IMR-90 (cell line): ENCODE results near the gene CENPX. TPM values are rescaled to one million over a fixed set of nuclear protein-coding genes. Genes with fewer than 3 reads are reported as not detected.

ENCODE experiments used
- ATAC-seq: fragments of 200-7000 bp; cut with Tn5 transposase; 2 replicates; pipeline ENCODE4 v1.9.1; 2020; ENCODE audit warnings: low read depth, mild to moderate bottlenecking, moderate library complexity
- BruUV-seq: library from RNA; stranded (reverse); fragments of 400-500 nt; replicated peaks from 2 replicates; lab custom pipeline; 2021; lab: Mats Ljungman, UMichigan
- CTCF ChIA-PET: fragments of 300-600 bp; formaldehyde crosslinking; extraction: SDS; loops from one replicate; lab custom pipeline; 2021; ENCODE audit warnings: antibody characterized with exemption; lab: Yijun Ruan, JAX
- POLR2A ChIA-PET: fragments of 300-600 bp; sonication (Branson Sonifier 250); formaldehyde crosslinking; loops from one replicate; lab custom pipeline; 2022; ENCODE audit warnings: antibody characterized with exemption; ENCODE audit not compliant: unreplicated experiment; lab: Charles Lee
- DNase-seq: peaks from one replicate; pipeline ENCODE4 v3.0.0; 2013
- H2AFZ ChIP-seq: replicated peaks from 2 replicates; pipeline ENCODE3; 2013; ENCODE audit warnings: low read length, mild to moderate bottlenecking; ENCODE audit not compliant: poor library complexity
- H2AK5ac ChIP-seq: 2 replicates; pipeline ENCODE4 v1.6.1; 2013; ENCODE audit warnings: low read depth, low read length, inconsistent platforms
- H2AK9ac ChIP-seq: replicated peaks from 2 replicates; pipeline ENCODE3; 2013; ENCODE audit warnings: mild to moderate bottlenecking, low read depth, low read length, moderate library complexity; ENCODE audit not compliant: poor library complexity
- H2BK120ac ChIP-seq: 2 replicates; pipeline ENCODE4 v1.6.1; 2013; ENCODE audit warnings: low read depth, low read length, inconsistent platforms
- H2BK15ac ChIP-seq: 3 replicates; pipeline ENCODE4 v1.6.1; 2013; ENCODE audit warnings: low read depth, low read length, inconsistent platforms
- H2BK20ac ChIP-seq: 2 replicates; pipeline ENCODE4 v1.6.1; 2013; ENCODE audit warnings: low read depth, mild to moderate bottlenecking, inconsistent platforms, low read length, moderate library complexity
- H2BK5ac ChIP-seq: 2 replicates; pipeline ENCODE4 v1.6.1; 2013; ENCODE audit warnings: mild to moderate bottlenecking, low read depth, low read length, inconsistent platforms; ENCODE audit not compliant: poor library complexity, severe bottlenecking
- H3K14ac ChIP-seq: replicated peaks from 2 replicates; pipeline ENCODE4 v1.6.1; 2013; ENCODE audit warnings: low read depth, low read length, inconsistent platforms
- H3K18ac ChIP-seq: 2 replicates; pipeline ENCODE4 v1.6.1; 2013; ENCODE audit warnings: low read depth, low read length, control low read depth
- H3K23ac ChIP-seq: 2 replicates; pipeline ENCODE4 v1.6.1; 2013; ENCODE audit warnings: low read depth, low read length, inconsistent platforms
- H3K27ac ChIP-seq: 2 replicates; pipeline ENCODE4 v1.5.1; 2013; ENCODE audit warnings: mild to moderate bottlenecking, control low read depth, low read length; ENCODE audit not compliant: insufficient read depth
- H3K27me3 ChIP-seq: 2 replicates; pipeline ENCODE4 v1.6.1; 2013; ENCODE audit warnings: low read length; ENCODE audit not compliant: control insufficient read depth, insufficient read depth
- H3K36me3 ChIP-seq: 2 replicates; pipeline ENCODE4 v1.6.1; 2013; ENCODE audit warnings: low read length, mixed read lengths; ENCODE audit not compliant: control insufficient read depth, insufficient read depth
- H3K4ac ChIP-seq: 2 replicates; pipeline ENCODE4 v1.6.1; 2013; ENCODE audit warnings: low read depth, low read length, inconsistent platforms
- H3K4me1 ChIP-seq: 2 replicates; pipeline ENCODE4 v1.6.1; 2013; ENCODE audit warnings: low read length, mixed read lengths; ENCODE audit not compliant: control insufficient read depth, insufficient read depth
- H3K4me2 ChIP-seq: 2 replicates; pipeline ENCODE4 v1.6.1; 2013; ENCODE audit warnings: low read depth, mild to moderate bottlenecking, control low read depth, low read length, moderate library complexity
- H3K4me3 ChIP-seq: 2 replicates; pipeline ENCODE4 v1.5.1; 2013; ENCODE audit warnings: low read depth, mild to moderate bottlenecking, control low read depth, low read length, moderate library complexity; ENCODE audit not compliant: insufficient read depth
- H3K56ac ChIP-seq: 2 replicates; pipeline ENCODE4 v1.6.1; 2013; ENCODE audit warnings: low read length, inconsistent platforms; ENCODE audit not compliant: insufficient read depth; ENCODE audit errors: extremely low read depth
- H3K79me1 ChIP-seq, 2 experiments: 2 replicates each; pipeline ENCODE4 v1.6.1; 2013; ENCODE audit warnings: low read length in 2 of 2, inconsistent platforms in 1 of 2, low read depth in 1 of 2
- H3K9ac ChIP-seq: 2 replicates; pipeline ENCODE4 v1.6.1; 2013; ENCODE audit warnings: low read depth, low read length, control low read depth
- H3K9me1 ChIP-seq: 2 replicates; pipeline ENCODE4 v1.6.1; 2013; ENCODE audit warnings: low read length, inconsistent platforms; ENCODE audit not compliant: insufficient read depth
- H3K9me3 ChIP-seq: 2 replicates; pipeline ENCODE4 v1.6.1; 2013; ENCODE audit warnings: low read length; ENCODE audit not compliant: control insufficient read depth, insufficient read depth
- H4K20me1 ChIP-seq: 2 replicates; pipeline ENCODE4 v1.6.1; 2013; ENCODE audit warnings: low read length, inconsistent platforms; ENCODE audit not compliant: insufficient read depth
- H4K5ac ChIP-seq: 2 replicates; pipeline ENCODE4 v1.6.1; 2013; ENCODE audit warnings: mild to moderate bottlenecking, low read depth, low read length, control low read depth
- H4K8ac ChIP-seq, 2 experiments: 2 replicates each; pipeline ENCODE4 v1.6.1; 2013; ENCODE audit warnings: low read depth in 2 of 2, low read length in 2 of 2, control low read depth in 1 of 2, inconsistent platforms in 1 of 2
- H4K91ac ChIP-seq: 2 replicates; pipeline ENCODE4 v1.6.1; 2013; ENCODE audit warnings: low read depth, low read length, inconsistent platforms; ENCODE audit not compliant: insufficient read depth
- BHLHE40 ChIP-seq: fragments of 150-350 bp; IDR thresholded peaks from 2 replicates; pipeline ENCODE4 v1.6.1; 2016; ENCODE audit warnings: mild to moderate bottlenecking, low read depth, low read length
- CEBPB ChIP-seq: IDR thresholded peaks from 2 replicates; pipeline ENCODE4 v1.6.1; 2012; ENCODE audit warnings: low read depth, low read length, improper control_type of control experiment
- CHD1 ChIP-seq: IDR thresholded peaks from 2 replicates; pipeline ENCODE4 v1.6.1; 2012; ENCODE audit warnings: low read depth, low read length, improper control_type of control experiment
- FOS ChIP-seq: fragments of 150-350 bp; IDR thresholded peaks from 2 replicates; pipeline ENCODE4 v1.6.1; 2016; ENCODE audit warnings: low read depth, low read length
- MAFK ChIP-seq: IDR thresholded peaks from 2 replicates; pipeline ENCODE4 v1.6.1; 2012; ENCODE audit warnings: low read depth, low read length, improper control_type of control experiment
- MAZ ChIP-seq: IDR thresholded peaks from 2 replicates; pipeline ENCODE4 v1.6.1; 2012; ENCODE audit warnings: low read depth, mild to moderate bottlenecking, low read length, improper control_type of control experiment, moderate library complexity, borderline replicate concordance
- MXI1 ChIP-seq: IDR thresholded peaks from 2 replicates; pipeline ENCODE4 v1.6.1; 2012; ENCODE audit warnings: low read depth, mild to moderate bottlenecking, low read length, moderate library complexity, borderline replicate concordance
- NFE2L2 ChIP-seq: fragments of 150-350 bp; IDR thresholded peaks from 2 replicates; pipeline ENCODE4 v1.6.1; 2016; ENCODE audit warnings: low read depth, mild to moderate bottlenecking, low read length
- POLR2A ChIP-seq: IDR thresholded peaks from 2 replicates; pipeline ENCODE4 v1.6.1; 2012; ENCODE audit warnings: mild to moderate bottlenecking, low read depth, low read length
- RAD21 ChIP-seq: IDR thresholded peaks from 2 replicates; pipeline ENCODE4 v1.6.1; 2012; ENCODE audit warnings: low read length, improper control_type of control experiment
- RCOR1 ChIP-seq: IDR thresholded peaks from 2 replicates; pipeline ENCODE4 v1.6.1; 2012; ENCODE audit warnings: mild to moderate bottlenecking, low read length, improper control_type of control experiment; ENCODE audit not compliant: insufficient replicate concordance
- RFX5 ChIP-seq: IDR thresholded peaks from 2 replicates; pipeline ENCODE4 v1.8.0; 2012; ENCODE audit warnings: low read depth, mild to moderate bottlenecking, low read length, moderate library complexity
- SMC3 ChIP-seq: fragments of 150-350 bp; IDR thresholded peaks from 2 replicates; pipeline ENCODE4 v1.6.1; 2016; ENCODE audit warnings: low read depth, mild to moderate bottlenecking, antibody characterized with exemption, low read length, moderate library complexity
- WGBS, 2 experiments: methylation state at CpG; one replicate each; pipeline versions ENCODE4 v1.1.5 to v1.1.7; 2013; ENCODE audit warnings: missing lambda C conversion rate in 2 of 2; ENCODE audit not compliant: insufficient read length in 1 of 2; ENCODE audit errors: extremely low coverage in 2 of 2; 5-methylcytosine and 5-hydroxymethylcytosine counted together
- dilution Hi-C: fragments of 300-500 bp; cut with HindIII; formaldehyde crosslinking; loops from one replicate; pipeline ENCODE4 v1.14.3; 2018; ENCODE audit warnings: low sequenced_read_pairs; ENCODE audit not compliant: unreplicated experiment
- in situ Hi-C: fragments of 300-500 bp; cut with MboI; formaldehyde crosslinking; loops from 3 replicates; pipeline ENCODE4 v1.14.3; 2019; ENCODE audit warnings: low sequenced_read_pairs, inconsistent platforms, mixed read lengths
- intact Hi-C: fragments of 100-400 bp; cut with micrococcal nuclease; formaldehyde crosslinking; loops from 2 replicates; pipeline ENCODE4 v1.10.0; 2022
- polyA plus RNA-seq, 3 experiments: library from polyadenylated mRNA; depleted of rRNA; stranded (reverse); fragments of >200 nt; gene quantifications; 2 replicates each; pipeline ENCODE4 v1.2.3, GENCODE V29; 2012; ENCODE audit warnings: low replicate concordance in 1 of 3
- total RNA-seq: library from RNA; depleted of rRNA; stranded (reverse); fragments of >200 nt; gene quantifications from 2 replicates; pipeline ENCODE4 v1.2.3, GENCODE V29; 2012
- TF ChIP-seq, protein P1 (sequence below): conservative IDR thresholded peaks from 2 replicates; pipeline ENCODE4 v1.5.1; 2012; ENCODE audit warnings: mild to moderate bottlenecking, low read depth, low read length, improper control_type of control experiment
- TF ChIP-seq, protein P2 (sequence below): fragments of 150-350 bp; IDR thresholded peaks from 2 replicates; pipeline ENCODE4 v1.6.1; 2017; ENCODE audit warnings: mild to moderate bottlenecking, antibody characterized with exemption, low read length, low read depth
- TF ChIP-seq, protein P3 (sequence below): fragments of 150-350 bp; IDR thresholded peaks from 2 replicates; pipeline ENCODE4 v1.6.1; 2016; ENCODE audit warnings: low read depth, mild to moderate bottlenecking, low read length, moderate library complexity, borderline replicate concordance

Gene CENPX
- total and polyA plus RNA-seq, 2 of the 4 experiments (the other 2 are of a cell fraction): 44.8 to 86.8 TPM

- Histone ChIP-seq H3K4me3 (no peak overlapping the region), H3K9me3 (no peaks in the 10 kb centered on the region), H4K5ac (no peak overlapping the region), H2AK5ac (no peak overlapping the region), H3K79me1 (peaks cover 5 to 30% of the 10 kb centered on the region in 2 experiments; a peak in 2 of 4 replicates), H4K20me1 (peaks cover 3% of the 10 kb centered on the region), H2AFZ (no peak overlapping the region), H3K9ac (no peak overlapping the region), H3K56ac (no peak overlapping the region), H2BK5ac (no peak overlapping the region), H3K18ac (no peak overlapping the region), H4K8ac (no peak overlapping the region), H4K91ac (no peak overlapping the region), H2AK9ac (no peak overlapping the region), H3K27ac (no peak overlapping the region), H3K4ac (no peak overlapping the region), H2BK120ac (no peak overlapping the region), H2BK15ac (no peak overlapping the region), H3K9me1 (no peaks in the 10 kb centered on the region), H3K14ac (no peak overlapping the region), H3K4me2 (no peak overlapping the region), H3K36me3 (peaks cover 70% of the 10 kb centered on the region), H3K4me1 (peaks cover 6% of the 10 kb centered on the region), H3K23ac (no peak overlapping the region), H3K27me3 (no peaks in the 10 kb centered on the region), H2BK20ac (no peak overlapping the region)
- no TSS peak for BruUV-seq
- DNase-seq: no peak
- POLR2A ChIA-PET: no interaction called here
- in situ Hi-C loops: no loop called here
- WGBS, 2 experiments: 91% methylated on average over 8 of the region's 14 CpGs; no CpG with 5 or more reads in 1 of the 2 experiments
- CTCF ChIA-PET: no interaction called here
- TF ChIP-seq NFE2L2 (no peak), RAD21 (no peak), CHD1 (no peak), RCOR1 (no peak), CEBPB (no peak), SMC3 (no peak), POLR2A (no peak), MAFK (no peak), BHLHE40 (no peak), MXI1 (no peak), RFX5 (no peak), MAZ (no peak), FOS (no peak)
- TF ChIP-seq, protein P1, sequence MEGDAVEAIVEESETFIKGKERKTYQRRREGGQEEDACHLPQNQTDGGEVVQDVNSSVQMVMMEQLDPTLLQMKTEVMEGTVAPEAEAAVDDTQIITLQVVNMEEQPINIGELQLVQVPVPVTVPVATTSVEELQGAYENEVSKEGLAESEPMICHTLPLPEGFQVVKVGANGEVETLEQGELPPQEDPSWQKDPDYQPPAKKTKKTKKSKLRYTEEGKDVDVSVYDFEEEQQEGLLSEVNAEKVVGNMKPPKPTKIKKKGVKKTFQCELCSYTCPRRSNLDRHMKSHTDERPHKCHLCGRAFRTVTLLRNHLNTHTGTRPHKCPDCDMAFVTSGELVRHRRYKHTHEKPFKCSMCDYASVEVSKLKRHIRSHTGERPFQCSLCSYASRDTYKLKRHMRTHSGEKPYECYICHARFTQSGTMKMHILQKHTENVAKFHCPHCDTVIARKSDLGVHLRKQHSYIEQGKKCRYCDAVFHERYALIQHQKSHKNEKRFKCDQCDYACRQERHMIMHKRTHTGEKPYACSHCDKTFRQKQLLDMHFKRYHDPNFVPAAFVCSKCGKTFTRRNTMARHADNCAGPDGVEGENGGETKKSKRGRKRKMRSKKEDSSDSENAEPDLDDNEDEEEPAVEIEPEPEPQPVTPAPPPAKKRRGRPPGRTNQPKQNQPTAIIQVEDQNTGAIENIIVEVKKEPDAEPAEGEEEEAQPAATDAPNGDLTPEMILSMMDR: no peak
- TF ChIP-seq, protein P2, sequence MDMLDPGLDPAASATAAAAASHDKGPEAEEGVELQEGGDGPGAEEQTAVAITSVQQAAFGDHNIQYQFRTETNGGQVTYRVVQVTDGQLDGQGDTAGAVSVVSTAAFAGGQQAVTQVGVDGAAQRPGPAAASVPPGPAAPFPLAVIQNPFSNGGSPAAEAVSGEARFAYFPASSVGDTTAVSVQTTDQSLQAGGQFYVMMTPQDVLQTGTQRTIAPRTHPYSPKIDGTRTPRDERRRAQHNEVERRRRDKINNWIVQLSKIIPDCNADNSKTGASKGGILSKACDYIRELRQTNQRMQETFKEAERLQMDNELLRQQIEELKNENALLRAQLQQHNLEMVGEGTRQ: no peak
- TF ChIP-seq, protein P3, sequence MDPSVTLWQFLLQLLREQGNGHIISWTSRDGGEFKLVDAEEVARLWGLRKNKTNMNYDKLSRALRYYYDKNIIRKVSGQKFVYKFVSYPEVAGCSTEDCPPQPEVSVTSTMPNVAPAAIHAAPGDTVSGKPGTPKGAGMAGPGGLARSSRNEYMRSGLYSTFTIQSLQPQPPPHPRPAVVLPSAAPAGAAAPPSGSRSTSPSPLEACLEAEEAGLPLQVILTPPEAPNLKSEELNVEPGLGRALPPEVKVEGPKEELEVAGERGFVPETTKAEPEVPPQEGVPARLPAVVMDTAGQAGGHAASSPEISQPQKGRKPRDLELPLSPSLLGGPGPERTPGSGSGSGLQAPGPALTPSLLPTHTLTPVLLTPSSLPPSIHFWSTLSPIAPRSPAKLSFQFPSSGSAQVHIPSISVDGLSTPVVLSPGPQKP: no peak
- dilution Hi-C loops: no loop called here
- intact Hi-C loops: no loop called here
- ATAC-seq: no peak
These were observed 37.9 kb upstream of the CENPX start for GRCh38 chr17:82060614-82061013.
